ENCODE data around the gene KIFC3. TPM values are rescaled to one million over a fixed set of nuclear protein-coding genes. Genes with fewer than 3 reads are reported as not detected.
"Not testable (repeated sequence)": the region's sequence is repeated elsewhere in the genome, so short reads cannot be mapped to it uniquely, and the experiment has no call there.

KIFC3 gene, protein sequence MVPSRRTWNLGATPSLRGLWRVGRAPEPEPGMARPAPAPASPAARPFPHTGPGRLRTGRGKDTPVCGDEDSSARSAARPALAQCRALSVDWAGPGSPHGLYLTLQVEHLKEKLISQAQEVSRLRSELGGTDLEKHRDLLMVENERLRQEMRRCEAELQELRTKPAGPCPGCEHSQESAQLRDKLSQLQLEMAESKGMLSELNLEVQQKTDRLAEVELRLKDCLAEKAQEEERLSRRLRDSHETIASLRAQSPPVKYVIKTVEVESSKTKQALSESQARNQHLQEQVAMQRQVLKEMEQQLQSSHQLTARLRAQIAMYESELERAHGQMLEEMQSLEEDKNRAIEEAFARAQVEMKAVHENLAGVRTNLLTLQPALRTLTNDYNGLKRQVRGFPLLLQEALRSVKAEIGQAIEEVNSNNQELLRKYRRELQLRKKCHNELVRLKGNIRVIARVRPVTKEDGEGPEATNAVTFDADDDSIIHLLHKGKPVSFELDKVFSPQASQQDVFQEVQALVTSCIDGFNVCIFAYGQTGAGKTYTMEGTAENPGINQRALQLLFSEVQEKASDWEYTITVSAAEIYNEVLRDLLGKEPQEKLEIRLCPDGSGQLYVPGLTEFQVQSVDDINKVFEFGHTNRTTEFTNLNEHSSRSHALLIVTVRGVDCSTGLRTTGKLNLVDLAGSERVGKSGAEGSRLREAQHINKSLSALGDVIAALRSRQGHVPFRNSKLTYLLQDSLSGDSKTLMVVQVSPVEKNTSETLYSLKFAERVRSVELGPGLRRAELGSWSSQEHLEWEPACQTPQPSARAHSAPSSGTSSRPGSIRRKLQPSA
- total RNA-seq = under 1 TPM; 0.16 to 0.64 TPM

DNA sequence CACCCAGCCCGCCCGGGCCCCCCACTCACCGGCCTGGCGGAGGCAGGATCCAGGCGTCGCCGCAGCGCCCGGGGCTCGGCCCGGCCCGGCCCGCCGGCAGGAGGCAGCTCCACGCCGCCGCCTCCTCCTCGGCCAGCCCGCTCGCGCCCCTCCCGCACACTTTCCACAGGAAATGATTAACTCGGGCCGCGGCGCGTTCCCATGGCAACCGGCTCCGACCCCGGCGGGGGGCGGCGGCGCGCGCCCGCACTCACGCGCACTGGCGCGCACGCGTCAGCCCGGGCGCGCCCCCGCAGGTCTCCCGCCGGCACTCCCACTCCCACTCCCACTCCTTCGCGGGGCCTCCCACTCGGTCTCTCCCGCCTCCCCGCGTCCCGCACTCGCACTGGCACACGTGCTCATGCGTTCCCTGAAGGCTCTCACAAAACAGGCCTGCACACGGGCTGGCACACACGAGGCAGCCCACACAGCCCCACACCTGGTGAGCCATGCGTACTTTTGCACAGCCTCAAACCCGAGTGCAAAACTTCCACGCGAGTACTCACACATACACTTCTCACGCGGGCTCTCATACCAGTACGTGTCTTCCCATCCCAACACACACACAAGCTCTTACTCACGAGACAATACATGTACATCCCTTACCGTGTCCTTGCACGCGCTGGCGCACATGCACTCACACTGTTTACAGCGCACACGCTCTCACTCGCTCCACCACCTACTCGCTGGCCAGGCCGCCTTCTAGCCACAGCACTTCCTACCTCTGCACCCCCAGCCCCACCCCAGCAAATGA, at the start of gene KIFC3:
TSS of gene KIFC3 (minus strand) at position 151 of the 793 bp plus-strand sequence. CDS start 4,248 bp downstream, outside the sequence.
- Mint-ChIP-seq H3K27ac (peak within 1 kb of the TSS in 1 of 2 donors; percentile 32), H3K9me3 (no peaks in the 10 kb centered on the region), H3K36me3 (peaks cover 7% of the 10 kb centered on the region in 2 donors)
- peak; percentile 67 to 69 for DNase-seq (ENCODE audit: low spot score in 2 of 2)
- peak; percentile 75 to 85 for ATAC-seq

DNA sequence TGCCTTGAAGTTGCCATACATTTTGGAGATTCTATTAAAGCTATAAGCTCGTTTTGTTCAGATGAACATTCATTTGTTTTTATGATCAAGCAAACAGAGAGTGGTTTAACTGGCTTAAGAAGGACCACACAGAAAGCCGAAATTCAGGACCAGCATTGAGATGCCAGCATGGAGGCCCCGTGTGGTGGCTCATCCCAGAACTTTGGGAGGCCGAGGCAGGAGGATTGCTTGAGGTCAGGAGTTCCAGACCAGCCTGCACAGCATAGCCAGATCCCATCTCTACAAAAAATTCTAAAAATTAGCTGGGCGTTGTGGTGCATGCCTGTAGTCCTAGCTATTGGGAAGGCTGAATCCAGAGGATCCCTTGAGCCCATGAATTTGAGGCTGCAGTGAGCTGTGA, 45.9 kb upstream of the KIFC3 start:
- ATAC-seq (no peak), DNase-seq (ENCODE audit: low spot score in 2 of 2) (no peak)
- Mint-ChIP-seq H3K27ac (no peak overlapping the region), H3K9me3 (no peaks in the 10 kb centered on the region), H3K36me3 (no peaks in the 10 kb centered on the region)

DNA sequence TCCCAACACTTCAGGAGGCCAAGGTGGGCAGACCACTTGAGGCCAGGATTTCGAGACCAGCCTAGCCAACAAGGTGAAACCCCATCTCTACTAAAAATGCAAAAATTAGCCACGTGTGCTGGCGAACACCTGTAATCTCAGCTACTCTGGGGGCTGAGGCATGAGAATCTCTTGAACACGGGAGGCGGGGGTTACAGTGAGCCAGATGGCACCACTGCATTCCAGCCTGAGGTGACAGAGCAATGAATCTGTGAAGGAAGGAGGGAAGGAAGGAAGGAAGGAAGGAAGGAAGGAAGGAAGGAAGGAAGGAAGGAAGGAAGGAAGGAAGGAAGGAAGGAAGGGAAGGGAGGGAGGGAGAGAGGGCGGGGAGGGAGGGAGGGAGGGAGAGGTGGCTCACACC, 44.6 kb upstream of the KIFC3 start:
- not testable (repeated sequence) for H3K36me3 Mint-ChIP-seq; DNase-seq (ENCODE audit: low spot score in 2 of 2); H3K9me3 Mint-ChIP-seq; ATAC-seq; H3K27ac Mint-ChIP-seq

DNA sequence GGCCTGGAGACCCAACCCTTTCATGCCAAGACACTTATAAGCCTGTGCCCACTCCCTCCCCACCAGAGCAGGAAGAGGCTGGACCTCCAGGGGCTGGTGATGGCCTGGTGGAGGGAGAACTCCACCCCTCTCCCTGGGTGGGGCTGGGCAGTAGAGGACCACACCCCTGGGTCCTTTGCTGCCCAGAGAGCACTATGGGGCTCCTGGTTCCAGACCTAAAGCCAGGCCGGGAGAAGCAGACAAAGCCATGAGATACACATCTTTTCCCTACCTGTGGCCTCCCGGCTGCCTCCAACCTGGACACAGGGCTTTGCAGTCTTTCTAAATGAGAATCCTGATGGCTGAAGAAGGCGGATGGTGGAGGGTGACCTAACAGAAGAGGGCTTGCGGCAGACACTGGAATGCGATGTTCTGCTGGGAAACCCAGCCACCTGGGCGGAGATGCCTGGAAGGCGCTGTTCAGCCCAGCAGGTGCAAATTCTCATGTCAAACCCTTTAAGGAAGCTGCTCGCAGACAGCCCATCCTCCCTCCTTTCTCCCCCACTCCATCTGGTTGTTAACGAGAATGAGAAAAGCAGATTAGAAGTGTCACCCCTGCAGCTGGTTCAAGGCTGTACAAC, 43.9 kb upstream of the KIFC3 start:
- no peaks in the 10 kb centered on the region for H3K36me3 Mint-ChIP-seq
- H3K27ac Mint-ChIP-seq = no peak overlapping the region
- no peak for DNase-seq (ENCODE audit: low spot score in 2 of 2)
- ATAC-seq = peak in 1 of 2 donors; percentile 41
- H3K9me3 Mint-ChIP-seq = no peaks in the 10 kb centered on the region

DNA sequence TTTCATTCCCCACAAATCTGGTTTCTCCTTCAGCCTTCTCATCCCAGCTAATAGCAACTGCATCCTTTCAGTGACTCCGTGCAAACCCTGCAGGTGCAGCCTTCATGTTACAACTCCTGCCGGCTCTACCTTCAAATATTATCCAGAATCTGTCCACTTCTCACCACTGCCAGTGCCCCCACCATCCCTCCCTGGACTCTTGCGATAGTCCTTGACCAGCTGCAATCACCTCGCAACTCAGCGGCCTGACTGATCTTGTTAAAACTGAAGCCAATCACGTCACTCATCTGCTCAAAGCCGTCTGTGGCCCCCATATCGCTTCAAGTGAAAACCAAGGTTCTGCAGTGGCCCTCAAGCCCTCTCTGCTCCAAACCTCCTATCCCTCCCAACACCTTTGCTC, 42.8 kb upstream of the KIFC3 start:
- ATAC-seq = no peak
- H3K9me3 Mint-ChIP-seq = no peaks in the 10 kb centered on the region
- H3K27ac Mint-ChIP-seq = peak overlapping the region in 1 of 2 donors; percentile 89
- no peaks in the 10 kb centered on the region for H3K36me3 Mint-ChIP-seq
- no peak for DNase-seq (ENCODE audit: low spot score in 2 of 2)

DNA sequence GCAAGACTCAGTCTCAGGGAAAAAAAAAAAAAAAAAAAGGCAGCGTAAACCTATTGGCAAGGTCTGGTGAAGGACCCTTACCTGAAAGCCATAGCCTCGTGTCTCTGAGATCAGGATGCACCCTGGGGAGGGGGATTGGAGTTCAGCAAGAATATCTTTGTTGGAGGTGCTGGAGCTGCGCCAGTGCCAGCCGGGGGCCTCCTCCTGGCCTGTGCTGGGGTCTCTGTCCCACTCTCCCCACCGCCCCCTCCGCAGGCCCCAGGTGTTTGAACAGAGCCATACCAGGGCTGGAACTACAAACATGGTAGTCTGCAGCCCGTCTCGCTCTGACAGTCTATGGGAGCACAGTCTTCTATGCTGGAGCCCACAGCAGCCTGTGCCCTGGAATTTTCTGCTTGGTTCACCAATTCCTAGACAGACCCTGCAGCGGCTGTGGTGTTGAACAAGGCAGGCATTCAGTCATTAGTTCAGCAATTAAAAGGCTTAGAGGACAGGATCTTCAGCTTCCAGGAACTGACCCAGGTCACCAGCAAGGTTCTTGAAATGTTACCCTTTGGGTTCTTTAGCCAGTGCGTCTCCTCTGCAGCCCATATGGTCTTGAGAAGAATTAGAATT, 42.2 kb upstream of the KIFC3 start:
- no peaks in the 10 kb centered on the region for H3K9me3 Mint-ChIP-seq
- no peak for DNase-seq (ENCODE audit: low spot score in 2 of 2)
- no peak overlapping the region for H3K27ac Mint-ChIP-seq
- no peaks in the 10 kb centered on the region for H3K36me3 Mint-ChIP-seq
- ATAC-seq = no peak

DNA sequence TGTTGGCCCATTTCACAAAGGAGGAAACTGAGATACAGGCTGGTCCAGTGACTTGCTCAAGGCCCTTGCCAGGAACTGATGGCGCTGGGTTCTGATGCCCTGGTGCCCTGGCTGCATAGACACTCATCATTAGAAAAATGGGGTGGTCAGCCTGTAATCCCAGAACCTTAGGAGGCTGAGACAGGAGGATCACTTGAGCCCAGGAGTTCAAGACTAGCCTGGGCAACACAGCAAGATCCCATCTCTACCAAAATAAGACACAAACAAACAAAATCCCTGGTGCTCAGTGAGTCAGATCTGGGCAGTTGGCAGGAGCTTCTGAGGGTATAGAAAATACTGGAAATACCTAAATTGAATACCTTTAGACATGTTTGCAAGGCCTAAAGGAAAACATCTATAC, 41.1 kb upstream of the KIFC3 start:
- Mint-ChIP-seq H3K9me3 (no peaks in the 10 kb centered on the region), H3K36me3 (no peaks in the 10 kb centered on the region), H3K27ac (no peak overlapping the region)
- DNase-seq (ENCODE audit: low spot score in 2 of 2) (no peak), ATAC-seq (no peak)

DNA sequence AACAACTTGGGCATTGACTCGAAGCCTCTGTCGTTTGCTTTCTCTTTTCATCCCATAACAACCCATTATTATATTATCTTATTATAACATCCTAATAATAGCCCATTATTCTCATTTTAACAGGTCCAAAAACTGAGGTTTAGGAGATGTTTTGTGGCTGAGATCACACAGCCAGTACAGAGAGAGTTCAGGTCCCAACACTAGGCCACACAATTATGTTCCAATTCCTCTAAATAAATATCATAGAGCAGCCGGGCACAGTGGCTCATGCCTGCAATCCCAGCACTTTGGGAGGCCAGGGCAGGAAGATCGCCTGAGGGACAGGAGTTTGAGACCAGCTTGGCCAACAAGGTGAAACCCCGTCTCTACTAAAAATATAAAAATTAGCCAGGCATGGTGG, 40.3 kb upstream of the KIFC3 start:
- Mint-ChIP-seq H3K36me3 (no peaks in the 10 kb centered on the region), H3K9me3 (no peaks in the 10 kb centered on the region), H3K27ac (peak overlapping the region in 1 of 2 donors; percentile 6)
- ATAC-seq (no peak), DNase-seq (ENCODE audit: low spot score in 2 of 2) (no peak)

DNA sequence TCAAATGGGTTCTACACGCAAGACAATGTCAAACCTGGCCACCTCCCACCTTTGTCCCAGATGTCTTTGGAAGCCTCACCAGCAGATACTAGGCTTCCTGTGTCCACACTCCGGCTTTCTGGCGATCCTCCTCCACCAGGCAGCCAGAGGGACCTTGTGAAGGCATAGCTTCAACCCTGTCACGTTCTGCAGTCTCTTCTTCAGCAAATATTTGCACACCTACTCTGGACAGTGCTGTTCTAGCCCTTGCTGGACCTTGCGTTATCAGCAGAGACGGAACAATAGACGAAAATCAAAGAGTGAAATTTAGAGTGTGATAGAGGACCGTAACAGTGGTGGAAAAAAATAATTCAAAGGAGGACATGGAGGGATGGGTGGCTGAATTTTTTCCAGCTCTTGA, 38.5 kb upstream of the KIFC3 start:
- no peak overlapping the region for H3K27ac Mint-ChIP-seq

DNA sequence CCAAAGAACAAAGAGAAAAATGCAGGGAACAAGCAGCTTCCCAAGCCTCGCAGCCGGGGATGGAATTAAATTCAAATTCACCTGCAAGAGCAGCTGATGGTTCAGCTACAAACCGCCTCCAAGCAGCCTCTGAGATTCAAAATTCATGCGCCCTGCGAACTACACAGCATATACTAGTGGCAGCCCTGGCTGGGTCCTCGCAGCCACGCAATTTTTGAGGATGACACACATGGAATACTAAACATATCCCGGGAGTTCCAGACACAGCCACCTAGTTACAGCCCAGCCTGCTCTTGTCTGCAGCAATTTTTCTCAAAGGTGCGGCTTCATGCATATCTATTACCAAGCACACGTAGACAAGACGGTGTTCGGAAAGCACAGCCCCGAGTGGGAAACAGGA, 35.9 kb upstream of the KIFC3 start:
- no peak for ATAC-seq
- H3K27ac Mint-ChIP-seq = no peak overlapping the region
- H3K36me3 Mint-ChIP-seq = no peaks in the 10 kb centered on the region
- DNase-seq (ENCODE audit: low spot score in 2 of 2) = no peak
- H3K9me3 Mint-ChIP-seq = no peaks in the 10 kb centered on the region

More for the DNA sequence above, 38.5 kb upstream of the KIFC3 start:
- DNase-seq (ENCODE audit: low spot score in 2 of 2) (no peak), ATAC-seq (no peak)
- Mint-ChIP-seq H3K9me3 (no peaks in the 10 kb centered on the region), H3K36me3 (no peaks in the 10 kb centered on the region)

DNA sequence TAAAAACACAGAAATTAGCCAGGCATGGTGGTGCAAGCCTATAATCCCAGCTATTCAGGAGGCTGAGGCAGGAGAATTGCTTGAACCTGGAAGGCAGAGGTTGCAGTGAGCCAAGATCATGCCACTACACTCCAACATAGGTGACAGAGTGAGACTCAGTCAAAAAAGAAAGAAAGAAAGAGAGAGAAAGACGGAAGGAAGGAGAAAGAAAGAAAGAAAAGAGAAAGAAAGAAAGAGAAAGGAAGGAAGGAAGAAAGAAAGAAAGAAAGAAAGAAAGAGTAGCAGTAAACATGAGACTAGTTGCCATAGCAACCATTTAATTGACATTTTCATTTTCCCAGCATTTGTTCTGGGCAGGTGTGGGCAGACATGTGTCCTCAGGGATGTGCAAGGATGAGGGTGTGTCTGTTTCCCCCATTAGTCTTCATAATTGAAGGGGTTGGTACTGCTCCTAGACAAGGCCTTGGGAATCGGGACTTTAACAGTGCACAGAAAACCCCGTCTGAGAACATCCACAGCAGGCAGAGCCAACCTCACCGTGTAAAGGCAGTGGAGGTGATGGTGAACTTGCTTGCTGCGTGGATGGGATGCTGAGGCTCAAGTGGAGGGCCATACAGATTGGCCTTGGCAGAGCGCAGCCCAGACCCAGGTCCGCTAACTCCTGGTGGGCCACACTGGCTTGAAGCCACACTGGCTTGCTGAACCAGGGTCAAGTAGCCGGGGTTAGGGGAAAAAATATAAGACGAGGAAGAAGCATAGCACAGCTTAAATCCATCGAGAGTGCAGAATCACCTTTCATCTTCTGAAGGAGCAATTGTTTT, 35.2 kb upstream of the KIFC3 start:
- H3K27ac Mint-ChIP-seq = peak overlapping the region in 1 of 2 donors; percentile 15
- no peaks in the 10 kb centered on the region for H3K36me3 Mint-ChIP-seq
- H3K9me3 Mint-ChIP-seq = no peaks in the 10 kb centered on the region
- ATAC-seq = no peak
- no peak for DNase-seq (ENCODE audit: low spot score in 2 of 2)

DNA sequence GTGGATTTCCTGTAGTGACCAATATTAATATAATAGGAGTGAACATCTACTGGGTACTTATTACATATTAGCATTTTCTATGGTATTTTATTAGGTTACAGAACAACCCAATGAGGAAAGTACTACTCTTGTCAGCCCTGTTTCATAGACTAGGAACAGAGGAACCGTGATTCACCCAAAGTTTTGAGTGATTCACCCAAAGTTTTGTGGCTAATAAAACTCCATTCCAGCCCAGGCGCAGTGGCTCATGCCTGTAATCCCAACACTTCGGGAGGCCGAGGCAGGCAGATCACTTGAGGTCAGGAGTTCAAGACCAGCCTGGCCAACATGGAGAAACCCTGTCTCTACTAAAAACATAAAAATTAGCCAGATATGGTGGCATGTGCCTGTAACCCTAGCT, 33.1 kb upstream of the KIFC3 start:
- not testable (repeated sequence) for H3K36me3 Mint-ChIP-seq; H3K9me3 Mint-ChIP-seq; ATAC-seq; H3K27ac Mint-ChIP-seq; DNase-seq (ENCODE audit: low spot score in 2 of 2)

DNA sequence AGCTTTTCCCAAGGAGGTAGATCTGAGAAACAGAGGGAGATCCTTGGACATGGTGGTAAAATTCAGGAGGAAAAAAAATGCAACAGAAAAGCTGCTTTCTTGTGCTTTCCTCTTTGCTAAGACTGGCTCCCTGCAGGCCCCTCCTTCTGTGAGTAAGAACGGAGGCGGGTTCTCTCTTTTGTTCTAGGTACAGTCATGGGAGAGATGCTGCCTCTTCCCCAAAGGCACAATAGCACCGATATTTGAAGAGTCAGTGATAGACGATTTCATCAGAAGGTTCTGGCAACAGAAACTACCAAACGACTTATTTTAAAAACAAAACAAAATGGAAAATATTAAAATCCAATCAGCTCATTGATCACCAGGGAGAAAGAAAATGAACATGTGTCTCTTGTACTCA, 32.6 kb upstream of the KIFC3 start:
- no peak overlapping the region for H3K27ac Mint-ChIP-seq
- DNase-seq (ENCODE audit: low spot score in 2 of 2) = no peak
- H3K9me3 Mint-ChIP-seq = no peaks in the 10 kb centered on the region
- no peaks in the 10 kb centered on the region for H3K36me3 Mint-ChIP-seq
- ATAC-seq = no peak

DNA sequence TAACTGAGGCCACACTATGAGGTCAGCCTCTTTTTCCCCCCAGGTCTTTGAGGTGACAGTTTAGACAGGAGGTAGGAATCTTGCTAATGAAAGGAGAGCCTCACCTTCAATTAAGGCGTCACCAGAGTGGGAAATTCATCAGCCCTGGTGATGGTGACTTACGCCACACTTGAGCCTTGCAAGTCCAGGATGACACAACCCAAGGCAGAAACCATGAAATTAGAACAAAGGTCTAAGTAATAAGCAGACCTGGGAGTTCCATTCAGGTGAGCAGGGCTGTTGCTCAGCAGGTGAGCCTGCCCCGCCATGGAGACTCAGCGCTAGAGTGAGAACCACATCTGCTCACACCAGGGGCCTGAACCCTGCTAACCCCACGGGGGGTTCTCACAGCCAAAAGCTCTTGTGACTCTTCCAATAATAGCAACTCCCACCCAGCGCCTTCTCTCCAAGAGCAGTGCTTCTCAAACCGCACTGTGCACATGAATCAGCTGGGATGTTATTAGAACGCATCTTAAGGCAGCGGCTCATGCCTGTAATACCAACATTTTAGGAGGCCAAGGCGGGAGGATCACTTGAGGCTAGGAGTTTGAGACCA, 28.7 kb upstream of the KIFC3 start:
- ATAC-seq (no peak), DNase-seq (ENCODE audit: low spot score in 2 of 2) (no peak)
- H3K9me3 Mint-ChIP-seq = no peaks in the 10 kb centered on the region
- no peak overlapping the region for H3K27ac Mint-ChIP-seq
- H3K36me3 Mint-ChIP-seq = no peaks in the 10 kb centered on the region

DNA sequence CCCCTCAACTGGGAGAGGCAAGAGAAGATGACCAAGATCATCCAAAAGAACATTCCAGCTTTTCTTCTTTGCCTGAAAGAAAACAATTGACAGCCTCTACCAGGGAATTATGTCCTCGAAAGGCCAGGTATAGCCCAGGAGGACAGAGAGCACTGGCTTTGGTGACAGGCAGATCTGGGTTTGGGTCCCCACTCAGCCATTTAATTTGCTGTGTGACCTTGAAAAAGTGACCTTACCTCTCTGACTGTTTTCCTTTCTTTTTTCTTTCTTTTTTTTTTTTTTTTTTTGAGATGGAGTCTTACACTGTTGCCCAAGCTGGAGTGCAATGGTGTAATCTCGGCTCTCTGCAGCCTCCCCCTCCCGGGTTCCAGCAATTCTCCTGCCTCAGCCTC, 27.7 kb upstream of the KIFC3 start:
- ATAC-seq = no peak
- Mint-ChIP-seq H3K36me3 (no peaks in the 10 kb centered on the region), H3K9me3 (no peaks in the 10 kb centered on the region), H3K27ac (no peak overlapping the region)
- DNase-seq (ENCODE audit: low spot score in 2 of 2) = no peak
